Loucy (cell line): ENCODE results near the gene SPNS3.

Experiments
- EZH2phosphoT487 ChIP-seq: fragments of 200-600 bp; IDR thresholded peaks from 2 replicates; pipeline ENCODE4 v1.6.1; 2018; ENCODE audit warnings: antibody characterized with exemption, mild to moderate bottlenecking, moderate library complexity, borderline replicate concordance
- TF ChIP-seq, protein P1 (sequence below): fragments of 200-600 bp; sonication (generic); conservative IDR thresholded peaks from 2 replicates; pipeline ENCODE4 v1.5.1; 2014; ENCODE audit warnings: mild to moderate bottlenecking, antibody characterized with exemption, low read length

DNA sequence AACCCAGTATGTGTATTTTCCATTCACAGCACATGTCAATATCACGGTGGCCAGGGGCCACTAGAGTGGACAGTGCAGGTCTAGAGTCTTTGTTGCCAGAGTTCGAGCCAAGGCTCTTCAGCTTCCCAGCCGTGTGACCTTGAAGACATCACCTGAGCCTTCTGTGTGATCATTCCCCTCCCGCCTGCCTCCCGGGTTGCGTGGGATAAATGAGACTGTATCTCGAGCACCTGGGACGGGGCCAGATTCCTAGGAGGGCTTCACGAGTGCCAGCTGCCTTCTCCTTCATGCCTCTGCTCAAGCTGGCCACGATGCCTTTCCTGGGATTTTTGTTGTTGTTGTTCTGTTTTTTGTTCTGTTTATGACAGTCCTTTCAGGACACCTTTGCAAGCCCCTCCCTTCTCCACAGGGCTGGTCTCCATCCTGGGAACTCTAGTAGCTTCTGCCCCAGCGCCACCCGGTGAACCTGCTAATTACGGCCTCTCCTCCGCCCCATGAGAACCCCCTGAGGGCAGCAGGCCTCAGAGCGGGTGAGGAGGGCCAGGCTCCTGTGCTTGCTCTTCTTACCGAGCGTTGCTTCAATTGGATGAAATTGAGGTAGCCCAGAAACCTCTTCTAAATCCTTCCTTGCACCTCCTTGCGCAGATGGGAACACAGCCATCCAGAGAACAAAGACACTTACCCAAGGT is 68.9 kb downstream of the SPNS3 start:
- TF ChIP-seq, protein P1, sequence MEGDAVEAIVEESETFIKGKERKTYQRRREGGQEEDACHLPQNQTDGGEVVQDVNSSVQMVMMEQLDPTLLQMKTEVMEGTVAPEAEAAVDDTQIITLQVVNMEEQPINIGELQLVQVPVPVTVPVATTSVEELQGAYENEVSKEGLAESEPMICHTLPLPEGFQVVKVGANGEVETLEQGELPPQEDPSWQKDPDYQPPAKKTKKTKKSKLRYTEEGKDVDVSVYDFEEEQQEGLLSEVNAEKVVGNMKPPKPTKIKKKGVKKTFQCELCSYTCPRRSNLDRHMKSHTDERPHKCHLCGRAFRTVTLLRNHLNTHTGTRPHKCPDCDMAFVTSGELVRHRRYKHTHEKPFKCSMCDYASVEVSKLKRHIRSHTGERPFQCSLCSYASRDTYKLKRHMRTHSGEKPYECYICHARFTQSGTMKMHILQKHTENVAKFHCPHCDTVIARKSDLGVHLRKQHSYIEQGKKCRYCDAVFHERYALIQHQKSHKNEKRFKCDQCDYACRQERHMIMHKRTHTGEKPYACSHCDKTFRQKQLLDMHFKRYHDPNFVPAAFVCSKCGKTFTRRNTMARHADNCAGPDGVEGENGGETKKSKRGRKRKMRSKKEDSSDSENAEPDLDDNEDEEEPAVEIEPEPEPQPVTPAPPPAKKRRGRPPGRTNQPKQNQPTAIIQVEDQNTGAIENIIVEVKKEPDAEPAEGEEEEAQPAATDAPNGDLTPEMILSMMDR = no peak
- TF ChIP-seq EZH2phosphoT487 = no peak
